Effector memory CD8-positive, alpha-beta T cell (primary cell): ENCODE measurements around the gene AK9.

Experiments used
- ATAC-seq: fragments of 150-1000 bp; cut with Tn5 transposase; replicated peaks from 2 replicates; pipeline ENCODE4 v1.10.0; 2021; ENCODE audit warnings: mild to moderate bottlenecking, moderate library complexity
- DNase-seq, 3 experiments: peaks; one replicate each; pipeline ENCODE4 v3.0.0; 2021
- H3K27ac Mint-ChIP-seq, 2 donors: one replicate each; pipeline ENCODE4 v1.8.0; 2022; ENCODE audit warnings: mild to moderate bottlenecking in 2 of 2, mixed read lengths in 2 of 2, moderate library complexity in 2 of 2
- H3K27me3 Mint-ChIP-seq, 2 donors: one replicate each; pipeline ENCODE4 v1.8.0; 2022; ENCODE audit warnings: mixed read lengths in 2 of 2
- H3K36me3 Mint-ChIP-seq: one replicate; pipeline ENCODE4 v1.8.0; 2022; ENCODE audit warnings: mild to moderate bottlenecking, moderate library complexity, mixed read lengths; ENCODE audit not compliant: insufficient read depth
- H3K4me1 Mint-ChIP-seq, 2 donors: one replicate each; pipeline ENCODE4 v1.8.0; 2022; ENCODE audit warnings: low read depth in 2 of 2, mixed read lengths in 2 of 2
- H3K4me3 Mint-ChIP-seq, 2 donors: one replicate each; pipeline ENCODE4 v1.8.0; 2022; ENCODE audit warnings: mild to moderate bottlenecking in 2 of 2, mixed read lengths in 2 of 2, moderate library complexity in 2 of 2
- H3K9me3 Mint-ChIP-seq, 2 donors: one replicate each; pipeline ENCODE4 v1.8.0; 2022; ENCODE audit warnings: mixed read lengths in 2 of 2

AK9 gene

DNA sequence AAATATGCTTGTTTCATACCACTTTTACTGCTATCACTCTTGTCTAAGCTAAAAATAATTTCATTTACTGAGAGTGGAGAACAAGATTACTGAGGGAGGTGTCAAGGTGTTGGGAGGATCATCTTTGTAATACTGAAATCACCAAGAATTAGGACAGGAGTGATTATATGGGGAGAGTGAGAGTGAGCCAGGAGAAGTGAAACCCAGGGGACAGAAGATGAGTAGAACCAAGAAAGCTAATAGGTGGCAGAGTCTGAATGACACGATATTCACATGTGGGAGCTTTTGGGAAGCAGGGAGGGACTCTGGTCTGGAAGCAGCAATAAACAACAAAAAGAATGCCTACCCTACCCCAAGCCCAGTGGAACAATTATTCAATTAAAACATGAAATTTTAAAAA lies 58.6 kb downstream of the AK9 start:
- no peak for ATAC-seq
- no peak overlapping the region for H3K27ac Mint-ChIP-seq
- no peaks in the 10 kb centered on the region for H3K9me3 Mint-ChIP-seq
- no peaks in the 10 kb centered on the region for H3K27me3 Mint-ChIP-seq
- H3K4me1 Mint-ChIP-seq = no peaks in the 10 kb centered on the region
- no peak for DNase-seq
- H3K4me3 Mint-ChIP-seq = no peak overlapping the region
- H3K36me3 Mint-ChIP-seq = peaks cover 4% of the 10 kb centered on the region

DNA sequence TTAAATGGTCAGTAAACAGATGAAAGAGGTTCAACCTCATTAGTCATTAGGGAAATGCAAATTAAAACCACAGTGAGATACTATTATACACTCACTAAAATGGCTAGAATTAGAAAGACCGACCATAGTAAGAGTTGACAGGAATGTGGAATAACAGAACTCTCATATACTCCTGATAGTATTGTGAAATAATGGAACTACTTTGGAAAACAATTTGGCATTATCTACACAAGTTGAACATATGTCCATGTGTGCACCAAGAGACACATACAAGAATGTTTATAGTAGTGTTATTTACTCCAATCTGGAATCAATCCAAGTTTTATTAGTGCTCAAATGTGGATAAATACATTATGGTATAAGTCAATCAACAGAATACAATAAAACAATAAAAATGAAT lies 59.6 kb downstream of the AK9 start:
- Mint-ChIP-seq H3K27ac (no peak overlapping the region), H3K4me3 (no peak overlapping the region), H3K27me3 (no peaks in the 10 kb centered on the region), H3K4me1 (no peaks in the 10 kb centered on the region), H3K36me3 (peaks cover 4% of the 10 kb centered on the region), H3K9me3 (no peaks in the 10 kb centered on the region)
- ATAC-seq (no peak), DNase-seq (no peak)

DNA sequence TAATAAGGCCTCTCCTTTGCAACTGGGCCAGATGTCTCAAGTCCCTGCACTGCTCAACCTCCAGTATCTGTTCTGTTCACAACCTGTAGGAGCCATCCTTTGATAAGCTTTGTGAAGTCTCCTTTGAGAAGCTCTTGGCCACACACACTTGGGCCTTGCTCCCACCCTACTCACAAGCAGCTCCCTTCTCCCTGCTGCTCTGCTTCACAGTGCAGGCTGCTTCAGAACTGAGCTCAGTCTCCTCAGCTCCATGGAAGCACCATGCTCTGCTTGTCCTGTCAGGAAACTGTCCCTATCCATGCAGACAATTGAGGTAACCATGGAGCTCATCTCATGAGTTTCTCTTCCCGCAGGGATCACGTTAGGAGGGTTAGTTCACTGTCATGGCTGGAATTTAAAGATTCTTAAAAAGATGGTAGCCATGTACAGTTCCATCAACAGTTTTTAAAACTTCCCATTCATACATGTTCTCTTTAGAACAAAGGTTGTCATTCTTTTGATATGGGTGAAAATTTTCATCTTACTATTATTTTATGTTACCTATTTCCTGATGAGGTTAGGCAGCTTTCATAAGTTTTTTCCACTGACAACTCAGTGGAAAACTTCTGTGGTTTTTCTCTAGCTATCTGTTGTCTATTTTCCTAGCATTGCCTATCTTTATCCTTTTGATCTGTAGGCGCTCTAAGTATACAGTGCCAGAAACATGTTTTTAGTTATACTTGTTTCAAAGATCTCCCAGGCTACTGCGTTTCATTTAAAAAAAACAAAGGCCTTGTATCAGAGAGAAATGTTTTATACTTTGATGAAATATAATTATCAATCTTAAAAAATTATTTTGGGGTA lies 62.6 kb downstream of the AK9 start:
- DNase-seq (no peak), ATAC-seq (no peak)
- H3K4me1 Mint-ChIP-seq = no peaks in the 10 kb centered on the region
- H3K9me3 Mint-ChIP-seq = peaks cover 0 to 8% of the 10 kb centered on the region in 2 donors
- no peak overlapping the region for H3K4me3 Mint-ChIP-seq
- peaks cover 4% of the 10 kb centered on the region for H3K36me3 Mint-ChIP-seq
- H3K27ac Mint-ChIP-seq = no peak overlapping the region
- H3K27me3 Mint-ChIP-seq = no peaks in the 10 kb centered on the region

DNA sequence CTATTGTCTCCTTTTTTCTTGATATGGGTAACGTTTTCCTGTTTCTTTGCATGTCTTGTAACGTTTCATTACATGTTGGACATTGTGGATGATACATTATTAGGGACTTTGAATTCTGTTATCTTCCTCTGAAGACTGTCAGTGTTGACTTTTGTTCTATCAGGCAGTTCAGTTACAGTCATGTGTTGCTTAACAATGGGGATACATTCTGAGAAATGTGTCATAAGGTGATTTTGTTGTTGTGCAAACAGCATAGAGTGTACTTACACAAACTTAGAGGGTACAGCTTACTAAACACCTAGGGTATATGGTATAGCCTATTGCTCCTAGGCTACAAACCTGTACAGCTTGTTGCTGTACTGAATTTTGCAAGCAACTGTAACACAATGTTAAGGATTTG lies 64.7 kb downstream of the AK9 start:
- no peak for DNase-seq
- Mint-ChIP-seq H3K4me3 (no peak overlapping the region), H3K36me3 (no peaks in the 10 kb centered on the region), H3K4me1 (no peaks in the 10 kb centered on the region), H3K27ac (peak overlapping the region in 1 of 2 donors; percentile 19), H3K27me3 (no peaks in the 10 kb centered on the region), H3K9me3 (peaks cover 0 to 8% of the 10 kb centered on the region in 2 donors)
- no peak for ATAC-seq

DNA sequence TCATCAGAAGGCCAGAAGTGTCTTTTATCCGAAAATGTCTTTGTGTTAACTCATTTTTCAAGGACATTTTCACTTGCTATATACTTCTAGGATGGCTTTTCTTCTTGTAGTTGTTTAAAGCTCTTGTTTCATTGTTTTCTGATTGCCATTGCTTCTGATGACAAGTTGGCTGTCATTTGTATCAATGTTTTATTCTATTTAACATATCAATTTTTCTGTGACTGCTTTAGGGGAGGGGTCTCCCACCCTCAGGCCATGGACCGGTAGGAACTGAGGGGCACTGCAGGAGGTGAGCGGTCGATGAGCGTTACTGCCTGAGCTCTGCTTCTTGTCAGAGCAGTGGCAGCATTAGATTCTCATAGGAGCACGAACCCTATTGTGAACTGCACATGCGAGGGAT lies 65.8 kb downstream of the AK9 start:
- H3K27me3 Mint-ChIP-seq = no peaks in the 10 kb centered on the region
- H3K4me1 Mint-ChIP-seq = no peaks in the 10 kb centered on the region
- H3K9me3 Mint-ChIP-seq = peaks cover 0 to 8% of the 10 kb centered on the region in 2 donors
- ATAC-seq = no peak
- no peak for DNase-seq
- no peak overlapping the region for H3K27ac Mint-ChIP-seq
- no peak overlapping the region for H3K4me3 Mint-ChIP-seq
- H3K36me3 Mint-ChIP-seq = no peaks in the 10 kb centered on the region

DNA sequence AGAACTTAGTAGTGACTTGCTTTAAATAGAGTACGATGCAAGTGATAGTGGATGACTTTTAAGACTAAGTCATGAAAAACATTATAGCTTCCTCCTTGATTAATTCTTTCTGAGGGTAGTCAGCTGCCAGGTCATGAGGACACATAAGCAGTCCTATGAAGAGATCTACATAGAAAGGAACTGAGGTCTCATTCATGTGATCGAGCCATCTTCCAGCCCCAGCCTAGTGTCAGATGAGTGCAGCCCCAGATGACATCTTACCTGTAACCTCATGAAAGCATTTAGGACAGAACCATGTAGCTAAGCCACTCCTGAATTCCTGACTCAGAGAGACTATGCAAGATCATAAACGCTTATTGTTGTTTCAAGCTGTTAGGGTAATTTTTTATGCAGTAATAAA lies 67.7 kb downstream of the AK9 start:
- Mint-ChIP-seq H3K4me1 (no peaks in the 10 kb centered on the region), H3K27me3 (no peaks in the 10 kb centered on the region), H3K36me3 (no peaks in the 10 kb centered on the region), H3K27ac (no peak overlapping the region), H3K4me3 (no peak overlapping the region), H3K9me3 (peaks cover 0 to 8% of the 10 kb centered on the region in 2 donors)
- ATAC-seq (no peak), DNase-seq (no peak)

DNA sequence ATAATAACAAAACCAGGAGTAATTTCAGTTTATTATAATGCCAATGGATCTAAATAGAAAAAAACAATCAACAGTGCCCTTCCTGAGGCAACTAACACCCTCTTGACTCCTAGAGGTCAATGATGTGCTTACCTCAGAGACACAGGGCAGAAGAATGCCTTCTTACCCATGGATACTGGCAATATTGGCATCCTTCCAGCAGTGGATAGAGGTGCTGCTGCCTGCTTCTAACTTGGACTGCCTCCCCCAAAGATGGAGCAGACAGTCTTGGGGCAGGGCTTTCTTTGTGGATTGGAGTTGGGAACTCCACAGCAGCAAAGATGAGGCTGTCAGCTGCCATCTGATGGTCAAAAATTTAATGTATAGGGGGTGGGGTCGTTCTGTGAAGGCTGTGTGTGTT lies 78.7 kb downstream of the AK9 start:
- DNase-seq (no peak), ATAC-seq (no peak)
- Mint-ChIP-seq H3K4me3 (no peak overlapping the region), H3K9me3 (no peaks in the 10 kb centered on the region), H3K36me3 (peaks cover 5% of the 10 kb centered on the region), H3K27ac (no peak overlapping the region), H3K4me1 (no peaks in the 10 kb centered on the region), H3K27me3 (no peaks in the 10 kb centered on the region)

DNA sequence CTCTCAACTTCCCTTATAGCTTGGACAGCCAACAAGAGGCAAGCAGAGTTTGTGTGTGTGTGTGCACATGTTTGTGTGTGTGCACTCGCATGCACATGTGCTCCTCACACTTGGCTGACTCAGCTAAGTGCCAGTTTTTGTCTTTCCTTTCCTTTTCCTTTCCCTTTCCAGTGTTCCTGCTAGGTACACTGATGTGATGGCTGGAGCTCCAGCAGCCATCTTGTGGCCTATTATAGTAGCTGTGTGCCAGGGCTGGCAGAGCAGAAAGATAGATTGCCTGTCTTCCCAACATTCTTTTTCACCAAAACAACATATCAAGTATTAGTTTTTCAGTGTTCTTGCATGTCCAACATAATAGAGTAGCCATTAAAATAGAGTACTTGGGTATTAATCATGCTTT lies 79.5 kb downstream of the AK9 start:
- Mint-ChIP-seq H3K4me1 (no peaks in the 10 kb centered on the region), H3K4me3 (no peak overlapping the region), H3K27me3 (no peaks in the 10 kb centered on the region), H3K36me3 (peaks cover 5% of the 10 kb centered on the region), H3K27ac (no peak overlapping the region), H3K9me3 (no peaks in the 10 kb centered on the region)
- no peak for DNase-seq
- no peak for ATAC-seq

DNA sequence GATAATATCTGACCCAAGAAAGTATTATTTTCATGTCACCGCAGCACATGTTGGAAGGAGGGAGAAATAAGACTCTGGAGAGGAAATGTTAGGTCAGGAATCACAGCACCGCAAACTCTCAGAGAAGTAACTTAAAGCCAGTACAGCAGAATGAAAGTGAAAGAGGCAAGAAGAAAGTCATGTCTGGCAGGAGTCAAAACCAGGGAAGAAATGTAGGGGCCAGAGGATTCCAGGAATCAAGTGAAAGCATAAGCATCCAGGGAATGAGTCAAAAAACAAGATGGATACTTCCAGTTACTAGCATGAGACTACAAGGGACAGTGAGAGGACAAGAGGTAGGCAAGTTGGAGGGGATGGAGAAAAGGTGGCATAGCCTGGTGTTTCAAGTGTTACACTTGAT lies 80.4 kb downstream of the AK9 start:
- peaks cover 5% of the 10 kb centered on the region for H3K36me3 Mint-ChIP-seq
- H3K4me3 Mint-ChIP-seq = no peak overlapping the region
- no peak for ATAC-seq

DNA sequence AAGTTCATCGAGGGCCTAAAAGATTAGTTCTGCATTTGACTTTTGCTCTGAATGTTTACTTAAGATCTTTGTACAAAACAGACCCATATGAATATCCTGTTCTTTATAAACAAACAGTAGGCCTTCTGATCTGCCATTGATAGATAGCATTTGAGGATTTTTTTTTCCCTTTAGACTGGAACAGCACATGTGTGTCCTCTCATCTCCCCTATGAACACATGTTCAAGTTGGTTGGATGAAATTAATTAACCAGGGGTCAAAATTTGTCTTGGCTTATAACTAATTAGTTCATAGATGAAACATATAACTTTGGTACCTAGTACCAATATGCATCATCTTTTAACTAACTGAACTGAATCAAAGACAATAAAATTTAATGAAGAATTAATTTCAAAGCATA lies 81.3 kb downstream of the AK9 start:
- DNase-seq (no peak), ATAC-seq (no peak)
- Mint-ChIP-seq H3K27ac (no peak overlapping the region), H3K4me1 (no peaks in the 10 kb centered on the region), H3K36me3 (peaks cover 5% of the 10 kb centered on the region), H3K4me3 (no peak overlapping the region), H3K9me3 (no peaks in the 10 kb centered on the region), H3K27me3 (no peaks in the 10 kb centered on the region)

More for the DNA sequence above, 80.4 kb downstream of the AK9 start:
- Mint-ChIP-seq H3K9me3 (no peaks in the 10 kb centered on the region), H3K27me3 (no peaks in the 10 kb centered on the region), H3K4me1 (no peaks in the 10 kb centered on the region), H3K27ac (no peak overlapping the region)
- DNase-seq = no peak

DNA sequence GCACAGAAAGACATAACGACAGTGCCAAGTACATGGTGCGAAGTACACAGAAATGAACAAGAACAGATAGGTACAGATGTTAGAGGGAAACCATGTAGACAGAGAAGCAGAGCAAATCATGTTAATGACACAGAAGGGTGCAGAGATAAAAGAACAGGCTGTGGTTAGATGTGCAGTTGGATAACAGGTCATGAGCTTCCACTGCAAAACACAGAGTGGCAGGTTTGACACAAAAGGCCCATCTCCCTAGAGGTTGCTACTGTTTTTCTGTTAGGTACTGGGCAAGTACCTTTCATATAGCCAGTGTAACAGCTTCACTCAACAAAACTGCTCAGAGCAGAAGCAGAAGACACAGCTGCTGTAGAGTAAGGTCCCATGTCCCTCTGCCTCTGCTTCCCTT lies 84.6 kb downstream of the AK9 start:
- no peak for DNase-seq
- H3K27me3 Mint-ChIP-seq = no peaks in the 10 kb centered on the region
- H3K36me3 Mint-ChIP-seq = no peaks in the 10 kb centered on the region
- no peak overlapping the region for H3K4me3 Mint-ChIP-seq
- ATAC-seq = no peak
- no peaks in the 10 kb centered on the region for H3K4me1 Mint-ChIP-seq
- peaks cover 1 to 4% of the 10 kb centered on the region in 2 donors for H3K9me3 Mint-ChIP-seq
- H3K27ac Mint-ChIP-seq = no peak overlapping the region

DNA sequence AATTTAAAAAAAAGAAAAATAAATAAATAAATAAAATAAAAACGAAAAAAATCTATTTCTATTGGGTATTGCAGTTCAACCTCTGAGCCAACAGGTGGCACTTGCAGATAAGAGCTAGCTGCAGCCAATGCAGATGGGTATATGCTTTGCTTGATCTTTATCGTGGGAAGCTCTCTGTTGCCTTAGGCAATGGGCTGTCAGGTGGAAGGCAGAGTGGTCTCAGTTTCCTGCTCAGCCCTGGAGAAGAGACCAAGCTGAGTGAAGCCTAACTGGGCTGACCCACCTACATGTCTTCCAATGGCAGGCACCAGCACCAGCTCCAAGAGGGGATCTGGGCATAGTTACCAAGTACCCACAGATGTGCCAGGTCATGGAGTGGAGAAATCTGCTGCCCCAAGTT lies 95.0 kb downstream of the AK9 start:
- H3K36me3 Mint-ChIP-seq = peaks cover 3% of the 10 kb centered on the region
- H3K4me3 Mint-ChIP-seq = no peak overlapping the region
- no peak for ATAC-seq
- H3K9me3 Mint-ChIP-seq = peaks cover 3 to 25% of the 10 kb centered on the region in 2 donors
- H3K27me3 Mint-ChIP-seq = no peaks in the 10 kb centered on the region
- DNase-seq = no peak
- no peaks in the 10 kb centered on the region for H3K4me1 Mint-ChIP-seq
- no peak overlapping the region for H3K27ac Mint-ChIP-seq

DNA sequence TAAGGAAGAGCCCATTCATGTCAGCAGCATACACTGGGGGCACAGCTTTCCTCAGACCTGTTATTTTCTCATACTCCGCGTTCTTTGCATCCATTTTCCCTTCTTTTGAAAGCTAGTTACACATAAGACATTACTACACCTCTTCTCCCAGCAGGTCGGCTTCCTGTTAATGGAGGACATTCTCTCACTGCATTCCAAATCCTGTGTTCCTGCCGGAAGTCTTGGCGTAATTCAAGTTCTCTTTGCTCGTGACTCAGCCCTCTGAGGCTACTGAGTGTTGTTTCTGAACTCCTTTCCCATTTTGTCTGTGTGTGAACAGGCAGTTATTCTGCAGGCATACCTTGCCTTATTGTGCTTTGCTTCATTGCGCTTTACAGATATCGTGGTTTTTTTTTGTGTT lies 110.5 kb downstream of the AK9 start:
- Mint-ChIP-seq H3K4me3 (no peak overlapping the region), H3K27ac (no peak overlapping the region), H3K4me1 (no peaks in the 10 kb centered on the region), H3K9me3 (no peaks in the 10 kb centered on the region), H3K36me3 (peaks cover 8% of the 10 kb centered on the region), H3K27me3 (no peaks in the 10 kb centered on the region)
- DNase-seq (no peak), ATAC-seq (no peak)

DNA sequence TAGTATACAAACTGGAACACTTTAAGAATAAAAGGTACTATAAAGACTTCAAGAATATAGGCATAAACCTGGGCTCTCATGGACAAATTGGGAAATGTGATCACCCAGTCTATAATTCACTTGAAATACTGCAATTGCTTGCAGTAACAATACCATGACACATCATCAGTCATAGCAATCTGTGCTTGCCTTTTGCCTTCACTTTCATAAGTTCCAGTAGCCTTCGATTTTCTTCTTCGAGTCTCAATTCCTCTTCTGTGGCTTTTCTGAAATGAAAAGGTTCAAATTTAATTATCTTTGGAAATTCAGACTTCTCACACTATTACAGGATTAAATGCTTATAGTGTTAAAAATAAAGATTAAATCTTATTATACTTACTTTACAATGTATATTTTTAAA lies 111.6 kb downstream of the AK9 start:
- DNase-seq (no peak), ATAC-seq (no peak)
- peaks cover 8% of the 10 kb centered on the region for H3K36me3 Mint-ChIP-seq
- H3K27me3 Mint-ChIP-seq = no peaks in the 10 kb centered on the region
- no peaks in the 10 kb centered on the region for H3K4me1 Mint-ChIP-seq
- no peaks in the 10 kb centered on the region for H3K9me3 Mint-ChIP-seq
- no peak overlapping the region for H3K27ac Mint-ChIP-seq
- no peak overlapping the region for H3K4me3 Mint-ChIP-seq
